WTC11 (cell line): Measurements from ENCODE around the gene MCF2L. TPM values are rescaled to one million over a fixed set of nuclear protein-coding genes. Genes with fewer than 3 reads are reported as not detected.

Experiments
- ATAC-seq: fragments of 200-7000 bp; cut with Tn5 transposase; 2 replicates; pipeline ENCODE4 v1.10.0; 2021; ENCODE audit warnings: mild to moderate bottlenecking, moderate library complexity
- CTCF ChIA-PET: fragments of 300-600 bp; sonication (Branson Sonifier 250); formaldehyde crosslinking; loops from one replicate; lab custom pipeline; 2021; ENCODE audit warnings: antibody characterized with exemption; lab: Charles Lee
- POLR2A ChIA-PET: fragments of 350-600 bp; sonication (Branson Sonifier 250); formaldehyde crosslinking; loops from one replicate; lab custom pipeline; 2021; ENCODE audit warnings: antibody characterized with exemption; lab: Charles Lee
- DNase-seq: peaks from one replicate; pipeline ENCODE4 v3.0.0; 2021; ENCODE audit warnings: low spot score
- H3K27ac Mint-ChIP-seq: 2 replicates; pipeline ENCODE4 v1.8.0; 2021; ENCODE audit warnings: mixed read lengths
- H3K27me3 Mint-ChIP-seq: 2 replicates; pipeline ENCODE4 v1.8.0; 2021; ENCODE audit warnings: low read depth, mild to moderate bottlenecking, moderate library complexity, mixed read lengths
- H3K36me3 Mint-ChIP-seq: 2 replicates; pipeline ENCODE4 v1.8.0; 2021; ENCODE audit warnings: mixed read lengths
- H3K4me1 Mint-ChIP-seq: 2 replicates; pipeline ENCODE4 v1.8.0; 2022; ENCODE audit warnings: mixed read lengths
- H3K4me3 Mint-ChIP-seq: 2 replicates; pipeline ENCODE4 v1.8.0; 2021; ENCODE audit warnings: mild to moderate bottlenecking, moderate library complexity, mixed read lengths
- H3K9me3 Mint-ChIP-seq: 2 replicates; pipeline ENCODE4 v1.8.0; 2021; ENCODE audit warnings: mixed read lengths
- FOXP1 ChIP-seq: sonication (generic); formaldehyde crosslinking; IDR thresholded peaks from 2 replicates; pipeline ENCODE4 v1.8.0; 2022; ENCODE audit warnings: missing genetic modification reagents, mild to moderate bottlenecking, moderate library complexity, borderline replicate concordance
- GABPB1 ChIP-seq: sonication (generic); formaldehyde crosslinking; IDR thresholded peaks from 2 replicates; pipeline ENCODE4 v1.8.1; 2023; ENCODE audit warnings: mild to moderate bottlenecking, missing genetic modification reagents
- GTF2I ChIP-seq: fragments of 250-450 bp; sonication (Bioruptor Pico); conservative IDR thresholded peaks from 2 replicates; pipeline ENCODE4 v1.4.0; 2021; ENCODE audit warnings: mild to moderate bottlenecking
- IRF2 ChIP-seq: sonication (generic); formaldehyde crosslinking; IDR thresholded peaks from 2 replicates; pipeline ENCODE4 v1.8.0; 2022; ENCODE audit warnings: low read depth, missing genetic modification reagents, borderline replicate concordance
- JUN ChIP-seq: sonication (generic); formaldehyde crosslinking; IDR thresholded peaks from 2 replicates; pipeline ENCODE4 v1.8.0; 2023; ENCODE audit warnings: mild to moderate bottlenecking, missing genetic modification reagents
- MXD4 ChIP-seq: fragments of 250-450 bp; sonication (Bioruptor Pico); IDR thresholded peaks from 2 replicates; pipeline ENCODE4 v1.8.0; 2021; ENCODE audit warnings: mild to moderate bottlenecking, moderate library complexity, borderline replicate concordance
- MYBL2 ChIP-seq: sonication (generic); formaldehyde crosslinking; IDR thresholded peaks from 2 replicates; pipeline ENCODE4 v1.8.1; 2023; ENCODE audit warnings: mild to moderate bottlenecking, moderate library complexity, missing genetic modification reagents
- NFYB ChIP-seq: sonication (generic); formaldehyde crosslinking; conservative IDR thresholded peaks from 2 replicates; pipeline ENCODE4 v1.8.0; 2022; ENCODE audit warnings: low read depth, missing genetic modification reagents
- OVOL2 ChIP-seq: fragments of 250-450 bp; sonication (Bioruptor Pico); IDR thresholded peaks from 2 replicates; pipeline ENCODE4 v1.9.0; 2021; ENCODE audit warnings: mild to moderate bottlenecking, borderline replicate concordance
- PRRX2 ChIP-seq: fragments of 250-450 bp; sonication (Bioruptor Pico); IDR thresholded peaks from 2 replicates; pipeline ENCODE4 v1.8.0; 2021; ENCODE audit warnings: mild to moderate bottlenecking
- RORB ChIP-seq: fragments of 250-450 bp; sonication (Bioruptor Pico); IDR thresholded peaks from 2 replicates; pipeline ENCODE4 v1.9.0; 2021; ENCODE audit warnings: mild to moderate bottlenecking
- ZNF263 ChIP-seq: sonication (generic); formaldehyde crosslinking; IDR thresholded peaks from 2 replicates; pipeline ENCODE4 v1.8.1; 2022; ENCODE audit warnings: low read depth, mild to moderate bottlenecking, moderate library complexity, missing genetic modification reagents
- total RNA-seq: library from RNA; stranded (reverse); gene quantifications from 3 replicates; pipeline ENCODE4 v1.2.3, GENCODE V29; 2021
- TF ChIP-seq, protein P1 (sequence below): fragments of 250-450 bp; sonication (Bioruptor Pico); IDR thresholded peaks from 2 replicates; pipeline ENCODE4 v1.9.0; 2021; ENCODE audit warnings: mild to moderate bottlenecking, borderline replicate concordance
- TF ChIP-seq, protein P2 (sequence below): sonication (generic); formaldehyde crosslinking; IDR thresholded peaks from 2 replicates; pipeline ENCODE4 v1.8.1; 2023; ENCODE audit warnings: mild to moderate bottlenecking, missing genetic modification reagents
- TF ChIP-seq, protein P3 (sequence below): fragments of 250-450 bp; sonication (Bioruptor Pico); IDR thresholded peaks from 2 replicates; pipeline ENCODE4 v1.9.0; 2021; ENCODE audit warnings: moderate library complexity, mild to moderate bottlenecking, inconsistent platforms, borderline replicate concordance
- TF ChIP-seq, protein P4 (sequence below): sonication (generic); formaldehyde crosslinking; IDR thresholded peaks from 2 replicates; pipeline ENCODE4 v1.8.0; 2023; ENCODE audit warnings: mild to moderate bottlenecking, missing genetic modification reagents
- TF ChIP-seq, protein P5 (sequence below): sonication (generic); formaldehyde crosslinking; IDR thresholded peaks from 2 replicates; pipeline ENCODE4 v1.8.0; 2022; ENCODE audit warnings: mild to moderate bottlenecking, missing genetic modification reagents
- TF ChIP-seq, protein P6 (sequence below): sonication (generic); formaldehyde crosslinking; IDR thresholded peaks from 2 replicates; pipeline ENCODE4 v1.8.0; 2022; ENCODE audit warnings: mild to moderate bottlenecking, missing genetic modification reagents
- TF ChIP-seq, protein P7 (sequence below): fragments of 250-450 bp; sonication (Bioruptor Pico); IDR thresholded peaks from 2 replicates; pipeline ENCODE4 v1.9.0; 2021; ENCODE audit warnings: mild to moderate bottlenecking
- TF ChIP-seq, protein P8 (sequence below): sonication (generic); formaldehyde crosslinking; IDR thresholded peaks from 2 replicates; pipeline ENCODE4 v1.8.0; 2022; ENCODE audit warnings: mild to moderate bottlenecking, missing genetic modification reagents
- TF ChIP-seq, protein P9 (sequence below): fragments of 250-450 bp; sonication (Bioruptor Pico); conservative IDR thresholded peaks from 2 replicates; pipeline ENCODE4 v1.9.0; 2021; ENCODE audit warnings: mild to moderate bottlenecking
- TF ChIP-seq, protein P10 (sequence below): sonication (generic); formaldehyde crosslinking; IDR thresholded peaks from 2 replicates; pipeline ENCODE4 v1.8.1; 2022; ENCODE audit warnings: mild to moderate bottlenecking, moderate library complexity, missing genetic modification reagents

The MCF2L gene
- total RNA-seq, 1 experiment from 2014 or later = 34.8 TPM

DNA sequence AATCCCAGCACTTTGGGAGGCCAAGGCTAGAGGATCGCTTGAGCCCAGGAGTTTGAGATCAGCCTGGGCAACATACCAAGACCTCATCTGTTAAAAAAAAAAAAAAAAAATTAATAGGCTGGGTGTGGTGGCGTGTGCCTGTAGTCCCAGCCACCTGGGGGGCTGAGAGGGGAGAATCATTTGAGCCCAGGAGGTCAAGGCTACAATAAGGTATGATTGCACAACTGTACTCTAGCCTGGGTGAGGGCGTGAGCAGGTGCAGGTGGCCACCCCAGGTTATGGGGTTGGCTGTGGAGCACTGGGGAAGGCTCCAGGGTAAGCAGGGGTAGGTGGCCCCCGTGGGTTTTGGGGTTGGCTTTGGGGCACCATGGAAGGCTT, 33.9 kb downstream of the MCF2L start (continued):
- TF ChIP-seq, protein P1, sequence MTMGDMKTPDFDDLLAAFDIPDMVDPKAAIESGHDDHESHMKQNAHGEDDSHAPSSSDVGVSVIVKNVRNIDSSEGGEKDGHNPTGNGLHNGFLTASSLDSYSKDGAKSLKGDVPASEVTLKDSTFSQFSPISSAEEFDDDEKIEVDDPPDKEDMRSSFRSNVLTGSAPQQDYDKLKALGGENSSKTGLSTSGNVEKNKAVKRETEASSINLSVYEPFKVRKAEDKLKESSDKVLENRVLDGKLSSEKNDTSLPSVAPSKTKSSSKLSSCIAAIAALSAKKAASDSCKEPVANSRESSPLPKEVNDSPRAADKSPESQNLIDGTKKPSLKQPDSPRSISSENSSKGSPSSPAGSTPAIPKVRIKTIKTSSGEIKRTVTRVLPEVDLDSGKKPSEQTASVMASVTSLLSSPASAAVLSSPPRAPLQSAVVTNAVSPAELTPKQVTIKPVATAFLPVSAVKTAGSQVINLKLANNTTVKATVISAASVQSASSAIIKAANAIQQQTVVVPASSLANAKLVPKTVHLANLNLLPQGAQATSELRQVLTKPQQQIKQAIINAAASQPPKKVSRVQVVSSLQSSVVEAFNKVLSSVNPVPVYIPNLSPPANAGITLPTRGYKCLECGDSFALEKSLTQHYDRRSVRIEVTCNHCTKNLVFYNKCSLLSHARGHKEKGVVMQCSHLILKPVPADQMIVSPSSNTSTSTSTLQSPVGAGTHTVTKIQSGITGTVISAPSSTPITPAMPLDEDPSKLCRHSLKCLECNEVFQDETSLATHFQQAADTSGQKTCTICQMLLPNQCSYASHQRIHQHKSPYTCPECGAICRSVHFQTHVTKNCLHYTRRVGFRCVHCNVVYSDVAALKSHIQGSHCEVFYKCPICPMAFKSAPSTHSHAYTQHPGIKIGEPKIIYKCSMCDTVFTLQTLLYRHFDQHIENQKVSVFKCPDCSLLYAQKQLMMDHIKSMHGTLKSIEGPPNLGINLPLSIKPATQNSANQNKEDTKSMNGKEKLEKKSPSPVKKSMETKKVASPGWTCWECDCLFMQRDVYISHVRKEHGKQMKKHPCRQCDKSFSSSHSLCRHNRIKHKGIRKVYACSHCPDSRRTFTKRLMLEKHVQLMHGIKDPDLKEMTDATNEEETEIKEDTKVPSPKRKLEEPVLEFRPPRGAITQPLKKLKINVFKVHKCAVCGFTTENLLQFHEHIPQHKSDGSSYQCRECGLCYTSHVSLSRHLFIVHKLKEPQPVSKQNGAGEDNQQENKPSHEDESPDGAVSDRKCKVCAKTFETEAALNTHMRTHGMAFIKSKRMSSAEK = no peak
- no peak for TF ChIP-seq IRF2 (CRISPR knock-in tag)
- TF ChIP-seq, protein P2, sequence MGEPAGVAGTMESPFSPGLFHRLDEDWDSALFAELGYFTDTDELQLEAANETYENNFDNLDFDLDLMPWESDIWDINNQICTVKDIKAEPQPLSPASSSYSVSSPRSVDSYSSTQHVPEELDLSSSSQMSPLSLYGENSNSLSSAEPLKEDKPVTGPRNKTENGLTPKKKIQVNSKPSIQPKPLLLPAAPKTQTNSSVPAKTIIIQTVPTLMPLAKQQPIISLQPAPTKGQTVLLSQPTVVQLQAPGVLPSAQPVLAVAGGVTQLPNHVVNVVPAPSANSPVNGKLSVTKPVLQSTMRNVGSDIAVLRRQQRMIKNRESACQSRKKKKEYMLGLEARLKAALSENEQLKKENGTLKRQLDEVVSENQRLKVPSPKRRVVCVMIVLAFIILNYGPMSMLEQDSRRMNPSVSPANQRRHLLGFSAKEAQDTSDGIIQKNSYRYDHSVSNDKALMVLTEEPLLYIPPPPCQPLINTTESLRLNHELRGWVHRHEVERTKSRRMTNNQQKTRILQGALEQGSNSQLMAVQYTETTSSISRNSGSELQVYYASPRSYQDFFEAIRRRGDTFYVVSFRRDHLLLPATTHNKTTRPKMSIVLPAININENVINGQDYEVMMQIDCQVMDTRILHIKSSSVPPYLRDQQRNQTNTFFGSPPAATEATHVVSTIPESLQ (CRISPR knock-in tag) = no peak
- TF ChIP-seq, protein P3, sequence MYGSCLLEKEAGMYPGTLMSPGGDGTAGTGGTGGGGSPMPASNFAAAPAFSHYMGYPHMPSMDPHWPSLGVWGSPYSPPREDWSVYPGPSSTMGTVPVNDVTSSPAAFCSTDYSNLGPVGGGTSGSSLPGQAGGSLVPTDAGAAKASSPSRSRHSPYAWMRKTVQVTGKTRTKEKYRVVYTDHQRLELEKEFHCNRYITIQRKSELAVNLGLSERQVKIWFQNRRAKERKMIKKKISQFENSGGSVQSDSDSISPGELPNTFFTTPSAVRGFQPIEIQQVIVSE = no peak
- TF ChIP-seq MXD4 = no peak
- no peak for TF ChIP-seq ZNF263 (CRISPR knock-in tag)
- TF ChIP-seq, protein P4, sequence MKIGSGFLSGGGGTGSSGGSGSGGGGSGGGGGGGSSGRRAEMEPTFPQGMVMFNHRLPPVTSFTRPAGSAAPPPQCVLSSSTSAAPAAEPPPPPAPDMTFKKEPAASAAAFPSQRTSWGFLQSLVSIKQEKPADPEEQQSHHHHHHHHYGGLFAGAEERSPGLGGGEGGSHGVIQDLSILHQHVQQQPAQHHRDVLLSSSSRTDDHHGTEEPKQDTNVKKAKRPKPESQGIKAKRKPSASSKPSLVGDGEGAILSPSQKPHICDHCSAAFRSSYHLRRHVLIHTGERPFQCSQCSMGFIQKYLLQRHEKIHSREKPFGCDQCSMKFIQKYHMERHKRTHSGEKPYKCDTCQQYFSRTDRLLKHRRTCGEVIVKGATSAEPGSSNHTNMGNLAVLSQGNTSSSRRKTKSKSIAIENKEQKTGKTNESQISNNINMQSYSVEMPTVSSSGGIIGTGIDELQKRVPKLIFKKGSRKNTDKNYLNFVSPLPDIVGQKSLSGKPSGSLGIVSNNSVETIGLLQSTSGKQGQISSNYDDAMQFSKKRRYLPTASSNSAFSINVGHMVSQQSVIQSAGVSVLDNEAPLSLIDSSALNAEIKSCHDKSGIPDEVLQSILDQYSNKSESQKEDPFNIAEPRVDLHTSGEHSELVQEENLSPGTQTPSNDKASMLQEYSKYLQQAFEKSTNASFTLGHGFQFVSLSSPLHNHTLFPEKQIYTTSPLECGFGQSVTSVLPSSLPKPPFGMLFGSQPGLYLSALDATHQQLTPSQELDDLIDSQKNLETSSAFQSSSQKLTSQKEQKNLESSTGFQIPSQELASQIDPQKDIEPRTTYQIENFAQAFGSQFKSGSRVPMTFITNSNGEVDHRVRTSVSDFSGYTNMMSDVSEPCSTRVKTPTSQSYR (CRISPR knock-in tag) = no peak
- TF ChIP-seq, protein P5, sequence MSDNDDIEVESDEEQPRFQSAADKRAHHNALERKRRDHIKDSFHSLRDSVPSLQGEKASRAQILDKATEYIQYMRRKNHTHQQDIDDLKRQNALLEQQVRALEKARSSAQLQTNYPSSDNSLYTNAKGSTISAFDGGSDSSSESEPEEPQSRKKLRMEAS (CRISPR knock-in tag) = no peak
- TF ChIP-seq, protein P6, sequence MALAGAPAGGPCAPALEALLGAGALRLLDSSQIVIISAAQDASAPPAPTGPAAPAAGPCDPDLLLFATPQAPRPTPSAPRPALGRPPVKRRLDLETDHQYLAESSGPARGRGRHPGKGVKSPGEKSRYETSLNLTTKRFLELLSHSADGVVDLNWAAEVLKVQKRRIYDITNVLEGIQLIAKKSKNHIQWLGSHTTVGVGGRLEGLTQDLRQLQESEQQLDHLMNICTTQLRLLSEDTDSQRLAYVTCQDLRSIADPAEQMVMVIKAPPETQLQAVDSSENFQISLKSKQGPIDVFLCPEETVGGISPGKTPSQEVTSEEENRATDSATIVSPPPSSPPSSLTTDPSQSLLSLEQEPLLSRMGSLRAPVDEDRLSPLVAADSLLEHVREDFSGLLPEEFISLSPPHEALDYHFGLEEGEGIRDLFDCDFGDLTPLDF (CRISPR knock-in tag) = no peak

DNA sequence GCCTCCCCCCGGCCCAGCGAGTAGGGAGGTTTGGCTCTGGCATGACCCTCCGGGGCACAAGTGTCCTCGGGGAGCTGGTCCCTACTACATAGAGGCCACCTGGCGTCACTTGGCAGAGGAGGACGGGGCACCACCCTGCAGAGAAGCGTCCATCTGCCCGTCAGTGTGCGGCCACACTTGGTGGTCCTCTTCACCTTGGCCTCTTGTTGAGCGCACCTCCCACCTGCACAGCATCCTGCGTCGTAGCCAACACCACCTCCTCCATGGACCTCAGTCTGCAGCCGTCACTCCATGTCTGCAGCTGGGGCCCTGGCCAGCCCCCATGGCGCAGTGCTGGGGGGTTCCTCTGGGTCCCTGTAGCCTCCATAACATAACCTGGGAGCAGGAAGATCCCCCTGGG, 35.1 kb downstream of the MCF2L start:
- H3K4me3 Mint-ChIP-seq = no peak overlapping the region
- TF ChIP-seq, protein P7, sequence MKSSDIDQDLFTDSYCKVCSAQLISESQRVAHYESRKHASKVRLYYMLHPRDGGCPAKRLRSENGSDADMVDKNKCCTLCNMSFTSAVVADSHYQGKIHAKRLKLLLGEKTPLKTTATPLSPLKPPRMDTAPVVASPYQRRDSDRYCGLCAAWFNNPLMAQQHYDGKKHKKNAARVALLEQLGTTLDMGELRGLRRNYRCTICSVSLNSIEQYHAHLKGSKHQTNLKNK (CRISPR knock-in tag) = no peak
- TF ChIP-seq RORB = no peak
- TF ChIP-seq, protein P8, sequence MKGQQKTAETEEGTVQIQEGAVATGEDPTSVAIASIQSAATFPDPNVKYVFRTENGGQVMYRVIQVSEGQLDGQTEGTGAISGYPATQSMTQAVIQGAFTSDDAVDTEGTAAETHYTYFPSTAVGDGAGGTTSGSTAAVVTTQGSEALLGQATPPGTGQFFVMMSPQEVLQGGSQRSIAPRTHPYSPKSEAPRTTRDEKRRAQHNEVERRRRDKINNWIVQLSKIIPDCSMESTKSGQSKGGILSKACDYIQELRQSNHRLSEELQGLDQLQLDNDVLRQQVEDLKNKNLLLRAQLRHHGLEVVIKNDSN (CRISPR knock-in tag) = no peak
- no peak for TF ChIP-seq OVOL2
- TF ChIP-seq, protein P9, sequence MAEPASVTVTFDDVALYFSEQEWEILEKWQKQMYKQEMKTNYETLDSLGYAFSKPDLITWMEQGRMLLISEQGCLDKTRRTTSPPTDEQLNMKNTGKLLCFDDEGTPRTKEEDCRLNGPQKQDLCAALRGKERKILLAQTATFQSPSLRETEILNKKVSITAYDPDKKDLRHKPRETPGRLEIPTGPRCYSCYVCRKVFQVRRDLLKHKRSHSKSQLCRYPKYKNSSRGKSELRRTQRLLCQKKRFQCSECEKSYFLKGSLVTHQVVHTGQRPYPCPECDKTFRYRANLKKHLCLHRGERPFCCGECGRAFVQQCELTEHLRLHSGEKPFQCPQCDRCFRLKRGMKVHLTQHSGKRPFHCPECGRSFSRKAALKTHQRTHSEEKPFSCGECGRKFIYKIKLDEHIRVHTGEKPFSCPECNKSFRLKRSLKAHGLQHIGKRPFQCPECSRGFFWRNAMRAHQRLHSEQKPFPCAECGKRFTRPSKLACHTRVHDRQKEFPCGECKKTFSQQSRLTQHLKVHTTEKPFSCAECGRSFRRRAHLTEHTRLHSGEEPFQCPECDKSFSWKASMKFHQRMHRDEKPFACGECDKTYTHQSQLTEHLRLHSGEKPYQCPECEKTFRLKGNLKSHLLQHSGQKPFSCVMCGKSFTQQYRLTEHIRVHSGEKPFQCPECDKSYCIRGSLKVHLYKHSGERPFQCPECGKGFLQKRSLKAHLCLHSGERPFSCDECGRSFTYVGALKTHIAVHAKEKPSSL (CRISPR knock-in tag) = no peak
- TF ChIP-seq PRRX2 (CRISPR knock-in tag) = no peak
- no peak for TF ChIP-seq GABPB1 (CRISPR knock-in tag)
- TF ChIP-seq MYBL2 = no peak
- TF ChIP-seq, protein P10, sequence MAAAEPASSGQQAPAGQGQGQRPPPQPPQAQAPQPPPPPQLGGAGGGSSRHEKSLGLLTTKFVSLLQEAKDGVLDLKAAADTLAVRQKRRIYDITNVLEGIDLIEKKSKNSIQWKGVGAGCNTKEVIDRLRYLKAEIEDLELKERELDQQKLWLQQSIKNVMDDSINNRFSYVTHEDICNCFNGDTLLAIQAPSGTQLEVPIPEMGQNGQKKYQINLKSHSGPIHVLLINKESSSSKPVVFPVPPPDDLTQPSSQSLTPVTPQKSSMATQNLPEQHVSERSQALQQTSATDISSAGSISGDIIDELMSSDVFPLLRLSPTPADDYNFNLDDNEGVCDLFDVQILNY = no peak
- TF ChIP-seq NFYB = no peak
- TF ChIP-seq JUN (CRISPR knock-in tag) = no peak
- TF ChIP-seq FOXP1 (CRISPR knock-in tag) = no peak
- TF ChIP-seq GTF2I (CRISPR knock-in tag) = no peak
- no peak for TF ChIP-seq ZNF263 (CRISPR knock-in tag)

More for the DNA sequence above, 35.1 kb downstream of the MCF2L start:
- peaks cover 2% of the 10 kb centered on the region; the same call in 1 of the 2 replicates for H3K4me1 Mint-ChIP-seq
- ChIA-PET CTCF (no interaction called here), POLR2A (no interaction called here)
- DNase-seq = no peak
- 0 out of 2 replicates have a peak, but pooled peaks cover 3% of the 10 kb centered on the region for H3K36me3 Mint-ChIP-seq
- no peak overlapping the region for H3K27ac Mint-ChIP-seq
- peaks cover 8% of the 10 kb centered on the region for H3K9me3 Mint-ChIP-seq
- ATAC-seq = no peak
- no peaks in the 10 kb centered on the region for H3K27me3 Mint-ChIP-seq
